CD8-positive, alpha-beta memory T cell (primary cell): Measurements from ENCODE around the gene RFX4. TPM values are rescaled to one million over a fixed set of nuclear protein-coding genes. Genes with fewer than 3 reads are reported as not detected.
A peak's percentile ranks its signal among the peaks of the same experiment; 100 is the strongest.

ENCODE experiments used
- CTCF ChIA-PET: fragments of 350-600 bp; sonication (Branson Sonifier 250); formaldehyde crosslinking; loops from one replicate; lab custom pipeline; 2021; ENCODE audit warnings: antibody characterized with exemption; lab: Charles Lee
- POLR2A ChIA-PET: fragments of 350-600 bp; sonication (Branson Sonifier 250); formaldehyde crosslinking; loops from one replicate; lab custom pipeline; 2021; ENCODE audit warnings: antibody characterized with exemption; lab: Charles Lee
- DNase-seq, 5 donors: peaks; one replicate each; pipeline versions ENCODE4 v3.0.0 to v3.0.0-alpha.2; 2020 to 2022; ENCODE audit warnings: mixed read lengths in 1 of 5
- H3K27ac ChIP-seq: one replicate; pipeline ENCODE4 v1.7.0; 2013; ENCODE audit warnings: low read depth, mild to moderate bottlenecking, low read length, moderate library complexity
- H3K27me3 ChIP-seq: 2 replicates; pipeline ENCODE4 v1.7.0; 2013; ENCODE audit warnings: low read length, mild to moderate bottlenecking; ENCODE audit not compliant: insufficient read depth, poor library complexity, severe bottlenecking
- H3K36me3 ChIP-seq: 2 replicates; pipeline ENCODE4 v1.7.0; 2013; ENCODE audit warnings: mild to moderate bottlenecking, low read length, moderate library complexity; ENCODE audit not compliant: insufficient read depth
- H3K4me1 ChIP-seq: 2 replicates; pipeline ENCODE4 v1.7.0; 2013; ENCODE audit warnings: mild to moderate bottlenecking, low read length, moderate library complexity; ENCODE audit not compliant: insufficient read depth
- H3K4me3 ChIP-seq: 2 replicates; pipeline ENCODE4 v1.7.0; 2013; ENCODE audit warnings: mild to moderate bottlenecking, low read length
- H3K9me3 ChIP-seq: 2 replicates; pipeline ENCODE4 v1.7.0; 2013; ENCODE audit warnings: mild to moderate bottlenecking, low read length
- H3K27ac Mint-ChIP-seq, 8 donors: one replicate each; pipeline ENCODE4 v1.8.0; 2020 to 2021; ENCODE audit warnings: mixed read lengths in 8 of 8, mild to moderate bottlenecking in 6 of 8, inconsistent platforms in 3 of 8, moderate library complexity in 3 of 8
- H3K27me3 Mint-ChIP-seq, 2 donors: one replicate each; pipeline ENCODE4 v1.8.0; 2020 to 2021; ENCODE audit warnings: mixed read lengths in 2 of 2, mild to moderate bottlenecking in 1 of 2, moderate library complexity in 1 of 2
- H3K36me3 Mint-ChIP-seq, 3 donors: one replicate each; pipeline ENCODE4 v1.8.0; 2020 to 2021; ENCODE audit warnings: mixed read lengths in 3 of 3, inconsistent platforms in 1 of 3, mild to moderate bottlenecking in 1 of 3
- H3K4me1 Mint-ChIP-seq, 3 donors: one replicate each; pipeline ENCODE4 v1.8.0; 2020 to 2021; ENCODE audit warnings: mixed read lengths in 3 of 3, inconsistent platforms in 1 of 3, mild to moderate bottlenecking in 1 of 3
- H3K4me3 Mint-ChIP-seq, 7 donors: one replicate each; pipeline ENCODE4 v1.8.0; 2020 to 2021; ENCODE audit warnings: mixed read lengths in 7 of 7, mild to moderate bottlenecking in 6 of 7, moderate library complexity in 4 of 7, inconsistent platforms in 2 of 7
- H3K9me3 Mint-ChIP-seq, 5 donors: one replicate each; pipeline ENCODE4 v1.8.0; 2020 to 2022; ENCODE audit warnings: mixed read lengths in 5 of 5, mild to moderate bottlenecking in 3 of 5, moderate library complexity in 2 of 5, inconsistent platforms in 1 of 5
- polyA plus RNA-seq: library from polyadenylated mRNA; unstranded; fragments of 300-500 nt; fragmentation: Illumina TruSeq; gene quantifications from one replicate; pipeline ENCODE4 v1.2.3, GENCODE V29; 2021
- total RNA-seq, 2 experiments: library from RNA; stranded (reverse); gene quantifications; one replicate each; pipeline ENCODE4 v1.2.3, GENCODE V29; 2021

The RFX4 gene
- total and polyA plus RNA-seq, 3 experiments from 2014 or later = not detected

DNA sequence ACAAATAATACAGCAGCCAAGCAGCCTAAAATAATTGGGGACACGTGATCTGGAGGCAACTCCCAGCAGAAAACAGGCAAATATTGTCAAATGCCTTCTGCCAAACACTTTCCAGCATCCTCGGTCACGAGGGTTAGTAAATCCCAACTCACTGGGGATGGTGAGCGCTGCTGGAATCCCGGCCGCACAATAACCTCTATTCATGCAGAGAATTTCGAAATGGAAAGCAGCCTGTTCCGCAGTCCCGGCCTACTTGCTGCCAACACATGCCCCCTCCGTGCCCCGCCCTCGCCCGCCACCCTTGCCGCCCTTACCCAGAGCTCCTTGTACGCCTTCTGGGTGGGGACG, 62.2 kb downstream of the RFX4 start:
- H3K36me3 ChIP-seq = no peaks in the 10 kb centered on the region
- H3K27me3 ChIP-seq = no peaks in the 10 kb centered on the region
- POLR2A ChIA-PET = no interaction called here
- CTCF ChIA-PET = no interaction called here
- Mint-ChIP-seq H3K27me3 (peaks cover 0 to 11% of the 10 kb centered on the region in 2 donors), H3K4me1 (no peaks in the 10 kb centered on the region), H3K36me3 (no peaks in the 10 kb centered on the region), H3K27ac (no peak overlapping the region), H3K4me3 (no peak overlapping the region), H3K9me3 (no peaks in the 10 kb centered on the region)
- H3K27ac ChIP-seq = no peak overlapping the region
- H3K4me1 ChIP-seq = no peaks in the 10 kb centered on the region
- DNase-seq = no peak
- no peak overlapping the region for H3K4me3 ChIP-seq
- no peaks in the 10 kb centered on the region for H3K9me3 ChIP-seq

DNA sequence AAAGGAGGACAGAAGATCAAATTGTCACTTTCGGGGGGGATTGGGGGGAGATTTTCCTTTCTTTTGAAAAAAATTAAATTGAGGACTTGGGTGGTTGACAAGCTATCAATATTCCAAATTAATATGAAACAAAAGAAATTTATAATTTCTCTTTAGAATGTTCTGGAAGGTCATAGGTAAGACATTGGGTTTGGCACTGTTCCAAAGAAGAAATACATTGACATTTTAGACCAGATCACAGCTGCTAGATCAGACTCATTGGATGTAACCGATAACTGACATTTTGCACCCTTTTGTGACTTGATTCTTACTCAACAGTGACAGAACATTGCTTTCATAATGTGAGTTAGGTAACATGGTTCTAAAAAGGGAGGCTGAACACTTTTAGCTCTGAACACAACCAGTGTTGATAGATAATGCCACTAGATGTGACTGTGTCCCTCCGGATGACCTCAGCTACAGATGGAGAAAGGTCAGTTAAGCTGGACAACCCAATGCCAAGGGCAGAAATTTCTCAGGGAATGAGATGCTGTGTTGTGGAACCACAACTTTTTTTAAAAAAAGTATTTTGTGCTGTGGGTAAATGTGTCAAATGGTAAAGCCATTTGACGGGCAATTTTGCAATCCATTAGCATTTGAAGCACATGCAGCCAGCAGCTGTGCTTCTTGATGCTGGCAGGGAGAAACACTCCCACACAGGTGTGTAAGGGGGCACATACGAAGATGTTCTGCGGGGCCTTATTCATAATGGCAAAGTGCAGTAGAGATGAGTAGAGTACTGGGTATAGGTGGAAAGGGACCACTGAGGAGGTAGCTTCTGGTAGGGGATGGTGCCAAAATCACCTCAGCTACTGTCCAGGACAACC, 62.9 kb downstream of the RFX4 start:
- Mint-ChIP-seq H3K36me3 (no peaks in the 10 kb centered on the region), H3K4me1 (no peaks in the 10 kb centered on the region), H3K4me3 (no peak overlapping the region), H3K9me3 (no peaks in the 10 kb centered on the region), H3K27me3 (peaks cover 0 to 10% of the 10 kb centered on the region in 2 donors), H3K27ac (peak overlapping the region in 1 of 8 donors; percentile 19)
- no peaks in the 10 kb centered on the region for H3K36me3 ChIP-seq
- H3K4me3 ChIP-seq = no peak overlapping the region
- no peaks in the 10 kb centered on the region for H3K4me1 ChIP-seq
- no peaks in the 10 kb centered on the region for H3K27me3 ChIP-seq
- no peak overlapping the region for H3K27ac ChIP-seq
- no peak for DNase-seq
- POLR2A ChIA-PET = no interaction called here
- no peaks in the 10 kb centered on the region for H3K9me3 ChIP-seq
- CTCF ChIA-PET = no interaction called here

DNA sequence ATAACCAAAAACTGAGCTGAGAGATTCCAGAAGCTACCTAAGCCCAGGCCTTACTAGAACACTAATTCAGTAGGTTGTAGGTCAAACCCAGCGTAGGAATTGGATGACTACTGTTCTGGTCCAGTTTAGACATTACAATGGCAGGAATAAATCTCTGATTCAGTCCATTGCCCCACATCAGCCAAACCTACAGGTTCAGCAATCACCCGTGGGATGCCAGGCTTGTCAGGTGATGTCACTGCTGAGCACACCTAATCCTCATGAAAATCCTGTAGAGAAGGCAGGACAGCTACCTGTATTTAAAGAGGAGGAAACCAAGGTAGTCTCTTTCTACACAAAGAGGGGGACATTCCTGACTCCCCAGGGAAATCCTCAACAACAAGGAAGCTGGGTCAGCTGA, 63.7 kb downstream of the RFX4 start:
- Histone ChIP-seq H3K9me3 (no peaks in the 10 kb centered on the region), H3K4me1 (no peaks in the 10 kb centered on the region), H3K36me3 (no peaks in the 10 kb centered on the region), H3K4me3 (no peak overlapping the region), H3K27ac (no peak overlapping the region), H3K27me3 (no peaks in the 10 kb centered on the region)
- no peak overlapping the region for H3K27ac Mint-ChIP-seq
- POLR2A ChIA-PET = no interaction called here
- CTCF ChIA-PET = no interaction called here
- no peaks in the 10 kb centered on the region for H3K9me3 Mint-ChIP-seq
- no peak overlapping the region for H3K4me3 Mint-ChIP-seq
- H3K27me3 Mint-ChIP-seq = peaks cover 0 to 10% of the 10 kb centered on the region in 2 donors
- no peaks in the 10 kb centered on the region for H3K4me1 Mint-ChIP-seq
- DNase-seq = no peak
- no peaks in the 10 kb centered on the region for H3K36me3 Mint-ChIP-seq

DNA sequence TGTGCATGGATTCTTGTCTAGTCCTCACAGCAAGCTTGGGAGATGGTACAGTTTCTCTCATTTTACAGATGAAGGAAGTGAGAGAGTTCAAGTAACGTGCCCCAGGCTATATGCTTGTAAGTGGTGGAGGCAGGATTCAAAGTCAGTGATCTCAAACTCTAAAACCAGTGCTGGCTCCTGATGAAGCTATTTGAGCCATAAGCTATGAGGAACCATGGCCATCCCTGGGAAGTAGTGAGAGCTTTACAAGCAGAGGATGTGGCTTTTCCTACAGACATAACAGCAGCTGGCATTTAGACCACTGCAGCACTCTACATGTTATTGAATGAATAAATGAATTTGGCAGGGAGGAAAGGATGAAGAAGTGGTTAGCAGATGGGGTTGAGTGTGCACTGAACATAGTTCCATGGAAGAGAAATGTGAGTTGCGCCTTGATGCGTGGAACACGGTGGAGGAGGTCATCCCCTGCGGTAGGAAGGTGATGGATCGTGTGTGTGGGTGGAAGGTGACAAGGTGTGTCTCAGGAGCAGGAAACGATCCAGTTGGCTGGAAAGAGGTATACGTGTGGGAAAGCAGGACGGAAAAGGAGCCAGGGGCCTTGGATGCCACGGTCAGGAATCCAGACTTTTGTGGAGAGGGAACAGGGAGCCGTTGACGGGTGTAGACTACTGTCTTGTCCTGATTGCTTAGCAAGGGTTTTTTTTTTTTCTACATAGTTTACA, 65.2 kb downstream of the RFX4 start:
- Histone ChIP-seq H3K36me3 (no peaks in the 10 kb centered on the region), H3K4me1 (no peaks in the 10 kb centered on the region), H3K4me3 (no peak overlapping the region), H3K9me3 (no peaks in the 10 kb centered on the region), H3K27ac (no peak overlapping the region), H3K27me3 (no peaks in the 10 kb centered on the region)
- H3K4me1 Mint-ChIP-seq = no peaks in the 10 kb centered on the region
- no peaks in the 10 kb centered on the region for H3K36me3 Mint-ChIP-seq
- ChIA-PET POLR2A (no interaction called here), CTCF (no interaction called here)
- H3K27ac Mint-ChIP-seq = no peak overlapping the region
- H3K27me3 Mint-ChIP-seq = peaks cover 0 to 4% of the 10 kb centered on the region in 2 donors
- DNase-seq = no peak
- H3K4me3 Mint-ChIP-seq = no peak overlapping the region
- no peaks in the 10 kb centered on the region for H3K9me3 Mint-ChIP-seq

DNA sequence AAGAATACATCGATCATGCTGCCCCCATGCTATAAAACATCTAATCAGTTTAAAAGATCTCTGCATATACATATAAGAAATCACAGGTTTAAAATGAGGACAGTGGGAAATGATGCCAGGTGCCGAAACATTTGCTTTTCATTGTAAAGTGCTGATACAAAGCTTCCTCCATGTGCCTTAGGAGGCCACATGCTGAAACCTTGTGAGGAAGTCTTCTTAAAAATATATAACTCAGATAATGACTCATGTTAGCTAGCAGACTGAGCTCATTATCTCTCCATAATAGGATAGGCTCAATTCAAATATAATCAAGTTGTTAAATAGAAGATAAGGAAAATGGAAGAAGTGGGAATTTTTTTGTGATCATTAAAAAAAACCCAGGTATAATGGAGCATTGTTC, 65.9 kb downstream of the RFX4 start:
- Histone ChIP-seq H3K27ac (no peak overlapping the region), H3K27me3 (no peaks in the 10 kb centered on the region), H3K9me3 (no peaks in the 10 kb centered on the region), H3K4me1 (no peaks in the 10 kb centered on the region), H3K4me3 (no peak overlapping the region), H3K36me3 (no peaks in the 10 kb centered on the region)
- Mint-ChIP-seq H3K4me3 (no peak overlapping the region), H3K27me3 (peaks cover 0 to 4% of the 10 kb centered on the region in 2 donors), H3K4me1 (no peaks in the 10 kb centered on the region), H3K27ac (no peak overlapping the region), H3K9me3 (no peaks in the 10 kb centered on the region), H3K36me3 (no peaks in the 10 kb centered on the region)
- ChIA-PET POLR2A (no interaction called here), CTCF (no interaction called here)
- DNase-seq = no peak

DNA sequence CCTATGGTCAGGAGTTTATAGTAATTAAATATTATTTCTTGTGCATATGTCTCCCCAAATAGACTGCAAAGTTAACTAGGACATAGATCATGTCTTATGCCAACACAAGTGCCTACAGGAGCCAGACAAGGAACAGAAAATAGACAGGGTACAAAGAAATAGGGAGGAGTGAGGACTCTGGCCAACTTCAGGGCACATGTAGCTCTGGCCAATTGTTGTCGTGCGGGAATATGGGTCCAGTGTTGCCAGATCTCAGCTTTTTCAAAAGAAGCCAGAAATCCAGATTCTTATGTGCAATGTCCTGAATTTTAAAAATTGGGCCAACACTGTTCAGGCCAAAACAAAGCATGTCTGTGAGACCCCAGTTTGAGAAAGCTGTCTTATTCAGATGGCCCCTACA, 68.7 kb downstream of the RFX4 start:
- H3K36me3 ChIP-seq = no peaks in the 10 kb centered on the region
- no peak overlapping the region for H3K4me3 ChIP-seq
- H3K27me3 Mint-ChIP-seq = peaks cover 0 to 9% of the 10 kb centered on the region in 2 donors
- POLR2A ChIA-PET = no interaction called here
- H3K4me3 Mint-ChIP-seq = no peak overlapping the region
- H3K27me3 ChIP-seq = no peaks in the 10 kb centered on the region
- no peak for DNase-seq
- no peak overlapping the region for H3K27ac Mint-ChIP-seq
- no peaks in the 10 kb centered on the region for H3K4me1 Mint-ChIP-seq
- H3K9me3 ChIP-seq = no peaks in the 10 kb centered on the region
- H3K4me1 ChIP-seq = no peaks in the 10 kb centered on the region
- no peak overlapping the region for H3K27ac ChIP-seq
- H3K36me3 Mint-ChIP-seq = no peaks in the 10 kb centered on the region
- CTCF ChIA-PET = no interaction called here
- no peaks in the 10 kb centered on the region for H3K9me3 Mint-ChIP-seq

DNA sequence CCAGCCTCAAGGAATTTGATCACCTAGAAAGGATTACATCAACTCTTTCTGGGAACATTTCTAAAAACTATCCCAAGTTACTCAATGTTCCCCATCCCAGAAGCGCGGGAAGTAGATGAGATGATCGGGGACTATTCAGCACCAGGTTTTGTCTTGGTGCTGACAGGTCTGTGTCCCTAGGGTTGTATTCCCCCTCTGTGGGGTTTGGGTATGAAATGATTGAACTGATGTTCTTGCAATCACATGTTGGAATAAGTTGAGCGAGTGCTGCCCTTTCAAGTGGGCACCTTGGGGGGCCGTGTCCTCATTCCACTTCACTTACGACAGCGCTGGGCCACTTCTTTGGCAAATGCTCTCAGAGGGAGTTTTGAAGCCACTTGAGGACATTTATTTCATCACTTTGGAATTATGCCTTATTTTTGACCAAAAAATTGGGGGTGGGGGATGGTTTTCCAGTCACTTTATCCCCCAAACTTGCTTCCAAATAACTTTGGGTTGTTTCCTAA, 69.8 kb downstream of the RFX4 start:
- no peak overlapping the region for H3K27ac ChIP-seq
- ChIA-PET CTCF (no interaction called here), POLR2A (no interaction called here)
- no peak overlapping the region for H3K4me3 ChIP-seq
- no peaks in the 10 kb centered on the region for H3K36me3 ChIP-seq
- H3K4me1 Mint-ChIP-seq = no peaks in the 10 kb centered on the region
- H3K4me1 ChIP-seq = no peaks in the 10 kb centered on the region
- no peak overlapping the region for H3K4me3 Mint-ChIP-seq
- H3K9me3 Mint-ChIP-seq = no peaks in the 10 kb centered on the region
- peaks cover 0 to 18% of the 10 kb centered on the region in 2 donors for H3K27me3 Mint-ChIP-seq
- DNase-seq = no peak
- H3K27me3 ChIP-seq = no peaks in the 10 kb centered on the region
- peak overlapping the region in 1 of 8 donors; percentile 40 for H3K27ac Mint-ChIP-seq
- no peaks in the 10 kb centered on the region for H3K36me3 Mint-ChIP-seq
- no peaks in the 10 kb centered on the region for H3K9me3 ChIP-seq

DNA sequence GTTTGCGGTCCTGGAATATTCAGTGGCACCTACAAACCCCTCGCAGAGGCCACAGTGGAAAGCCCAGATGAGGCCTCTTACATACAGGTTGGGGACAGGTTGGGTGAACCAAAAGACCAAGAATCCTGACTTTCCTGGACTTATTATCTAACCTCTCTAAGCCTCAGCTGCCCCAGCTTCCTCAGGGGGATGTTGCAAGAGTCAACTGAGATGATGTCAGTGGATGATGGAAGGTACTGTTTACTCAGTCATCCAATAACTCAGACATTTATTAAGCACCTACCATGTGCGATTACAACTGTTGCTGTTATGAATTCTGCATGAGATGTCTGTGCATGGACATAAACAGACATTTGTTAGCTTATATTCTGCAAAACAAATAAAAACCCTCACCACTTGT, 72.8 kb downstream of the RFX4 start:
- H3K27ac ChIP-seq = no peak overlapping the region

More for the DNA sequence above, 72.8 kb downstream of the RFX4 start:
- H3K27me3 Mint-ChIP-seq = peaks cover 7 to 21% of the 10 kb centered on the region in 2 donors
- no peaks in the 10 kb centered on the region for H3K36me3 Mint-ChIP-seq
- POLR2A ChIA-PET = no interaction called here
- CTCF ChIA-PET = no interaction called here
- Histone ChIP-seq H3K27me3 (no peaks in the 10 kb centered on the region), H3K36me3 (no peaks in the 10 kb centered on the region), H3K4me3 (no peak overlapping the region), H3K4me1 (no peaks in the 10 kb centered on the region), H3K9me3 (no peaks in the 10 kb centered on the region)
- H3K4me3 Mint-ChIP-seq = no peak overlapping the region
- DNase-seq = no peak
- no peak overlapping the region for H3K27ac Mint-ChIP-seq
- peaks cover 0 to 5% (median 0%) of the 10 kb centered on the region in 5 donors for H3K9me3 Mint-ChIP-seq
- H3K4me1 Mint-ChIP-seq = no peaks in the 10 kb centered on the region
